ENCODE measurements around the gene ARL2. TPM values are rescaled to one million over a fixed set of nuclear protein-coding genes. Genes with fewer than 3 reads are reported as not detected.

The ARL2 gene
- total and polyA plus RNA-seq, 2 donors (not counting 3 experiments of a cell fraction or from before 2014, with no cell fraction given): 109 to 259 TPM

- no peak overlapping the region for H3K9ac ChIP-seq (replicated peaks; ENCODE audit: extremely low read depth, insufficient read depth, low read length)
- no TSS peak for BruUV-seq (replicated peaks)
Measured at GRCh38 chr11:65066315-65066714, 52.4 kb downstream of the ARL2 start.

More at GRCh38 chr11:65066315-65066714, 52.4 kb downstream of the ARL2 start:
- Histone ChIP-seq H3K27me3 (ENCODE audit: control insufficient read depth in 2 of 2, insufficient read depth in 2 of 2, low read length in 2 of 2) (no peaks in the 10 kb centered on the region), H3K79me2 (ENCODE audit: control insufficient read depth, insufficient read depth, low read length) (no peaks in the 10 kb centered on the region), H2AFZ (ENCODE audit: low read depth, low read length) (no peak overlapping the region), H4K20me1 (replicated peaks; ENCODE audit: control insufficient read depth, extremely low read depth, insufficient read depth, low read length) (no peaks in the 10 kb centered on the region), H3K4me2 (ENCODE audit: insufficient read depth, low read length) (no peak overlapping the region), H3K4me1 (ENCODE audit: control insufficient read depth, extremely low read depth, insufficient read depth, low read length) (no peaks in the 10 kb centered on the region), H3K4me3 (replicated peaks in 1 of 3; ENCODE audit: insufficient read depth in 1 of 3, low read depth in 1 of 3, low read length in 3 of 3) (no peak overlapping the region), H3K36me3 (ENCODE audit: control insufficient read depth in 2 of 2, extremely low read depth in 1 of 2, insufficient read depth in 2 of 2, low read length in 2 of 2) (no peaks in the 10 kb centered on the region), H3K27ac (ENCODE audit: insufficient read depth, low read depth, low read length) (no peak overlapping the region), H3K9me3 (replicated peaks; ENCODE audit: control insufficient read depth, insufficient read depth, low read length) (no peaks in the 10 kb centered on the region), H3K9me1 (replicated peaks; ENCODE audit: control insufficient read depth, extremely low read depth, insufficient read depth, low read length) (no peaks in the 10 kb centered on the region)
- POLR2A ChIA-PET: interaction anchor here (0.5 to 0.6 kb wide), 2 partner anchors 188 to 265 kb away, joined by 6 to 12 read pairs; no protein-coding TSS in a partner anchor
- DNase-seq (ENCODE audit: low read depth, low spot score) (no peak), FAIRE-seq (no peak)
- intact Hi-C loops (cut with micrococcal nuclease): no loop called here
- TF ChIP-seq POLR2A (IDR thresholded peaks at IDR 0.05; ENCODE audit: low read depth, low read length) (no peak), CTCF (IDR thresholded peaks at IDR 0.05; ENCODE audit: extremely low read depth in 1 of 2, insufficient read depth in 1 of 2, low read depth in 1 of 2, low read length in 2 of 2) (no peak), MAX (IDR thresholded peaks at IDR 0.05; ENCODE audit: insufficient read depth, insufficient read length) (no peak), EZH2 (IDR thresholded peaks at IDR 0.05; ENCODE audit: borderline replicate concordance, low read depth, low read length, severe bottlenecking) (no peak), JUN (IDR thresholded peaks at IDR 0.05; ENCODE audit: borderline replicate concordance, insufficient read depth, insufficient read length, low read depth) (no peak), MYC (IDR thresholded peaks at IDR 0.05; ENCODE audit: low read depth, low read length) (no peak), POLR2AphosphoS5 (IDR thresholded peaks at IDR 0.05; ENCODE audit: insufficient read depth, low read depth, low read length) (no peak), FOS (IDR thresholded peaks at IDR 0.05; ENCODE audit: borderline replicate concordance, insufficient read depth, low read length) (no peak), GATA2 (IDR thresholded peaks at IDR 0.05; ENCODE audit: insufficient read depth, insufficient read length, low read depth, low read length) (no peak)
- CTCF ChIA-PET: no interaction called here
- dilution Hi-C loops (cut with MboI; ENCODE audit: extremely low pct_ligation_motif_present, low sequenced_read_pairs): no loop called here
